Body of pancreas (tissue), 4 donors: Measurements from ENCODE around the gene C20orf202.

ENCODE experiments used
- POLR2A ChIP-seq, 3 donors: fragments of 450-650 bp; IDR thresholded peaks; one replicate each; pipeline ENCODE4 v1.6.1; 2016; ENCODE audit warnings: antibody characterized with exemption in 3 of 3, mild to moderate bottlenecking in 2 of 3
- TF ChIP-seq, protein P1 (sequence below), 7 experiments: fragments of 450-650 bp in 4 of 7; fragments of 200-600 bp in 3 of 7; sonication (generic) in 3 of 7; IDR thresholded peaks; one replicate each; pipeline ENCODE4 v1.5.1; 2016 to 2019; ENCODE audit warnings: antibody characterized with exemption in 7 of 7

DNA sequence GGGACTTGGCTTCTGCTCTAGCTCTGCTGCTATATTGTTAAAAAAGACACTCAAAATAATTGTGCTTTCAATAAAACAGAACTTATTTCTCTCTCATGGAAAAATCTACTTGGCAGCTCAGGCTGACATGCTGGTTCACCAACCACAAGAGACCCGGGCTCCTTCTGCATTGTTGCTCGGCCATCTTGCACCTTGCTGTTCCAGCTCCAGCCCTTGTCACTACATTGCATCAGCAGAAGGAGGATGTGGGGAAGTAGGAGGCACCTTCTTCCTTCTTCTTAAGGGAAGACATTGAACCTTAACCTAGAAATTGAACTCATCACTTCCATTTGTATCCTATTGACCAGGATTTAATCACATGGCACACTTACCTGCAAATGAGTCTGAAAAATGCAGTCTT lies 6.6 kb upstream of the C20orf202 start:
- no peak for TF ChIP-seq POLR2A (IDR thresholded peaks at IDR 0.05)
- TF ChIP-seq, protein P1, sequence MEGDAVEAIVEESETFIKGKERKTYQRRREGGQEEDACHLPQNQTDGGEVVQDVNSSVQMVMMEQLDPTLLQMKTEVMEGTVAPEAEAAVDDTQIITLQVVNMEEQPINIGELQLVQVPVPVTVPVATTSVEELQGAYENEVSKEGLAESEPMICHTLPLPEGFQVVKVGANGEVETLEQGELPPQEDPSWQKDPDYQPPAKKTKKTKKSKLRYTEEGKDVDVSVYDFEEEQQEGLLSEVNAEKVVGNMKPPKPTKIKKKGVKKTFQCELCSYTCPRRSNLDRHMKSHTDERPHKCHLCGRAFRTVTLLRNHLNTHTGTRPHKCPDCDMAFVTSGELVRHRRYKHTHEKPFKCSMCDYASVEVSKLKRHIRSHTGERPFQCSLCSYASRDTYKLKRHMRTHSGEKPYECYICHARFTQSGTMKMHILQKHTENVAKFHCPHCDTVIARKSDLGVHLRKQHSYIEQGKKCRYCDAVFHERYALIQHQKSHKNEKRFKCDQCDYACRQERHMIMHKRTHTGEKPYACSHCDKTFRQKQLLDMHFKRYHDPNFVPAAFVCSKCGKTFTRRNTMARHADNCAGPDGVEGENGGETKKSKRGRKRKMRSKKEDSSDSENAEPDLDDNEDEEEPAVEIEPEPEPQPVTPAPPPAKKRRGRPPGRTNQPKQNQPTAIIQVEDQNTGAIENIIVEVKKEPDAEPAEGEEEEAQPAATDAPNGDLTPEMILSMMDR (IDR thresholded peaks at IDR 0.05): no peak
